Tibial artery (tissue), 4 donors: Measurements from ENCODE around the gene UGT2A3.

Source experiments
- DNase-seq, 2 donors: peaks; one replicate each; pipeline ENCODE4 v3.0.0-alpha.2; 2019
- H3K27ac ChIP-seq, 2 donors: fragments of 200-600 bp; sonication (generic) in 1 of 2; 1 replicate in 1 of 2; 2 replicates in 1 of 2; pipeline ENCODE4 v1.5.1; 2018 to 2019; ENCODE audit warnings: mild to moderate bottlenecking in 1 of 2
- H3K27me3 ChIP-seq, 2 donors: fragments of 200-600 bp; sonication (generic) in 1 of 2; one replicate each; pipeline versions ENCODE4 v1.5.1 to v1.6.0; 2016 to 2019
- H3K36me3 ChIP-seq, 3 donors: fragments of 200-600 bp; sonication (generic) in 2 of 3; one replicate each; pipeline ENCODE4 v1.5.1; 2016 to 2019; ENCODE audit warnings: mild to moderate bottlenecking in 2 of 3
- H3K4me1 ChIP-seq, 4 donors: fragments of 200-600 bp; sonication (generic) in 2 of 4; 1 replicate in 3 of 4; 2 replicates in 1 of 4; pipeline ENCODE4 v1.5.1; 2016 to 2019
- H3K4me3 ChIP-seq, 2 donors: fragments of 200-600 bp; sonication (generic) in 1 of 2; 1 replicate in 1 of 2; 2 replicates in 1 of 2; pipeline ENCODE4 v1.5.1; 2018 to 2019; ENCODE audit warnings: mild to moderate bottlenecking in 2 of 2
- H3K9me3 ChIP-seq, 3 donors: fragments of 200-600 bp; sonication (generic) in 1 of 3; one replicate each; pipeline ENCODE4 v1.5.1; 2016 to 2019
- intact Hi-C: fragments of 100-400 bp; cut with DNase I; formaldehyde crosslinking; loops from one replicate; pipeline ENCODE4 v1.15.0; 2023; ENCODE audit warnings: low total_unique reads
- TF ChIP-seq, protein P1 (sequence below), 2 experiments: fragments of 200-600 bp in 1 of 2; fragments of 450-650 bp in 1 of 2; IDR thresholded peaks; one replicate each; pipeline ENCODE4 v1.5.1; 2017 to 2019; ENCODE audit warnings: antibody characterized with exemption in 2 of 2, mild to moderate bottlenecking in 1 of 2, moderate library complexity in 1 of 2

UGT2A3 gene

DNA sequence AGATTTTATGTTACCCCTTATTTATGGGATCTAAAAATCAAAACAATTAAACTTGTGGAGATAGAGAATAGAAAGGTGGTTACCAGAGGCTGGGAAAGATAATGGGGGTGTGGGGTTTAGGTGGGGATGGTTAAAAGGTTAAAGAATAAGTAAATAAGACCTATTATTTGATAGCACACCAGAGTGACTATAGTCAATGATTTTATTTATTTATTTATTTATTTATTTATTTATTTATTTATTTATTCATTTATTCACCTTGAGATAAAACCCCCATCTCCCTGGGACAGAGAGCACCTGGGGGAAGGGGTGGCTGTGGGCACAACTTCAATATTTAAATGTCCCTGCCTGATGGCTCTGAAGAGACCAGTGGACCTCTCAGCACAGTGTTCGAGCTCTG, 66.1 kb downstream of the UGT2A3 start:
- no peaks in the 10 kb centered on the region for H3K36me3 ChIP-seq
- no peaks in the 10 kb centered on the region for H3K27me3 ChIP-seq
- intact Hi-C loops: no loop called here
- TF ChIP-seq, protein P1, sequence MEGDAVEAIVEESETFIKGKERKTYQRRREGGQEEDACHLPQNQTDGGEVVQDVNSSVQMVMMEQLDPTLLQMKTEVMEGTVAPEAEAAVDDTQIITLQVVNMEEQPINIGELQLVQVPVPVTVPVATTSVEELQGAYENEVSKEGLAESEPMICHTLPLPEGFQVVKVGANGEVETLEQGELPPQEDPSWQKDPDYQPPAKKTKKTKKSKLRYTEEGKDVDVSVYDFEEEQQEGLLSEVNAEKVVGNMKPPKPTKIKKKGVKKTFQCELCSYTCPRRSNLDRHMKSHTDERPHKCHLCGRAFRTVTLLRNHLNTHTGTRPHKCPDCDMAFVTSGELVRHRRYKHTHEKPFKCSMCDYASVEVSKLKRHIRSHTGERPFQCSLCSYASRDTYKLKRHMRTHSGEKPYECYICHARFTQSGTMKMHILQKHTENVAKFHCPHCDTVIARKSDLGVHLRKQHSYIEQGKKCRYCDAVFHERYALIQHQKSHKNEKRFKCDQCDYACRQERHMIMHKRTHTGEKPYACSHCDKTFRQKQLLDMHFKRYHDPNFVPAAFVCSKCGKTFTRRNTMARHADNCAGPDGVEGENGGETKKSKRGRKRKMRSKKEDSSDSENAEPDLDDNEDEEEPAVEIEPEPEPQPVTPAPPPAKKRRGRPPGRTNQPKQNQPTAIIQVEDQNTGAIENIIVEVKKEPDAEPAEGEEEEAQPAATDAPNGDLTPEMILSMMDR (IDR thresholded peaks at IDR 0.05): no peak
- no peak overlapping the region for H3K27ac ChIP-seq
- no peak for DNase-seq
- no peaks in the 10 kb centered on the region for H3K9me3 ChIP-seq
- H3K4me3 ChIP-seq: no peak overlapping the region
- H3K4me1 ChIP-seq: no peaks in the 10 kb centered on the region

DNA sequence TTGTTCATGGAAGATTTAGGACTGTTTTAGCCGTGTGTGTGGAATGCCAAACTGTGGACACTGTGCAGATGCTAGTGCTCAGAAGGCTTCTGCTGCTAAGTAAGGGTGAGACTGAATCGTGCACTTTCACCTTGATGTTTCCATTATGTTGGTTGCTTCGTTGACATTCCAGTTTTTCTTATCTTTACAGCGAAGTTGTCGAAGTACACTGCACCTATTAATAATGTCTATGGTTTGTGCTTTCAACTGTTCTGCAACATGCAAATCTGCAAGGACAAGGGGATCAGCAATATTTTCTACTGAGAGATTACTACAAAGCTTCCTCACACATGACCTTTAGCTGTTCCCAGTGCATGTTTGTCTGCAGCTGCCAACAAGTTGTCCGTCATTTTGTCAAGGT, 67.7 kb downstream of the UGT2A3 start:
- TF ChIP-seq, protein P1 (IDR thresholded peaks at IDR 0.05): no peak
- H3K36me3 ChIP-seq: no peaks in the 10 kb centered on the region
- no peaks in the 10 kb centered on the region for H3K4me1 ChIP-seq
- H3K27me3 ChIP-seq: no peaks in the 10 kb centered on the region
- no peak overlapping the region for H3K27ac ChIP-seq
- no peaks in the 10 kb centered on the region for H3K9me3 ChIP-seq
- intact Hi-C loops: no loop called here
- no peak for DNase-seq
- H3K4me3 ChIP-seq: no peak overlapping the region
